ENCODE data around the gene P2RX5. TPM values are rescaled to one million over a fixed set of nuclear protein-coding genes. Genes with fewer than 3 reads are reported as not detected.

P2RX5 gene, protein sequence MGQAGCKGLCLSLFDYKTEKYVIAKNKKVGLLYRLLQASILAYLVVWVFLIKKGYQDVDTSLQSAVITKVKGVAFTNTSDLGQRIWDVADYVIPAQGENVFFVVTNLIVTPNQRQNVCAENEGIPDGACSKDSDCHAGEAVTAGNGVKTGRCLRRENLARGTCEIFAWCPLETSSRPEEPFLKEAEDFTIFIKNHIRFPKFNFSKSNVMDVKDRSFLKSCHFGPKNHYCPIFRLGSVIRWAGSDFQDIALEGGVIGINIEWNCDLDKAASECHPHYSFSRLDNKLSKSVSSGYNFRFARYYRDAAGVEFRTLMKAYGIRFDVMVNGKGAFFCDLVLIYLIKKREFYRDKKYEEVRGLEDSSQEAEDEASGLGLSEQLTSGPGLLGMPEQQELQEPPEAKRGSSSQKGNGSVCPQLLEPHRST
- not detected for total RNA-seq

DNA sequence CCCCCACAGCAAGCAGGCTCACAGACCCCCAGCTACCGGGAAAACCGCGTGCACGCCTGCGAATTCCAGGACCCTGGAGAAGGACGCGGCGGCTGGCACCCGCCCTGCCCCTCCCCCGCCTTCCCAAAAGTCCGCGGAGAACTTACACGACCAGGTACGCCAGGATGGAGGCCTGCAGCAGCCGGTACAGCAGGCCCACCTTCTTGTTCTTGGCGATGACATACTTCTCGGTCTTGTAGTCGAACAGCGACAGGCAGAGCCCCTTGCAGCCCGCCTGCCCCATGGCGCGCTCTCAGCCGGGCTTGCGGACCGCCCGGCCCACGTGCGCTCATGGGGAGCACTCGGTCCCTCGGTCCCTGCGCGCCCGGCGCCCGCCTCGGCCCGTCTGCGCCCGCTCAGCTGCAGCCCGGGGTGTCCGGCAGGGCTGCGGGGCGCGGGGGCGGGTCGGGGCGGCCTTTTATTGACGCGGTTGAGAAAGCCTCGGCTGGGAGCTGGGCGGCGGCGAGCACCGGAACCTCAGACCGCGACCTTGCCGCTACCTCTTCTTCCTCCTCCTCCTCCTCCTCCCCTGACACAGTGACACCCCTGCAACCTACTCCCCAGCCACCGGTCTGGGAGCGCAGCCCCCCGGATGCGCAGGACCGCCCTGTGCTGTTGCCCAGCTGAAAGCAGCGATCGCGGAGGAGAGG is at the start of gene P2RX5:
Gene P2RX5, minus strand, starts transcription at position 433 of the 689 bp plus-strand sequence. Its CDS starts 150 bp downstream, at position 283.
- TF ChIP-seq, protein P1, sequence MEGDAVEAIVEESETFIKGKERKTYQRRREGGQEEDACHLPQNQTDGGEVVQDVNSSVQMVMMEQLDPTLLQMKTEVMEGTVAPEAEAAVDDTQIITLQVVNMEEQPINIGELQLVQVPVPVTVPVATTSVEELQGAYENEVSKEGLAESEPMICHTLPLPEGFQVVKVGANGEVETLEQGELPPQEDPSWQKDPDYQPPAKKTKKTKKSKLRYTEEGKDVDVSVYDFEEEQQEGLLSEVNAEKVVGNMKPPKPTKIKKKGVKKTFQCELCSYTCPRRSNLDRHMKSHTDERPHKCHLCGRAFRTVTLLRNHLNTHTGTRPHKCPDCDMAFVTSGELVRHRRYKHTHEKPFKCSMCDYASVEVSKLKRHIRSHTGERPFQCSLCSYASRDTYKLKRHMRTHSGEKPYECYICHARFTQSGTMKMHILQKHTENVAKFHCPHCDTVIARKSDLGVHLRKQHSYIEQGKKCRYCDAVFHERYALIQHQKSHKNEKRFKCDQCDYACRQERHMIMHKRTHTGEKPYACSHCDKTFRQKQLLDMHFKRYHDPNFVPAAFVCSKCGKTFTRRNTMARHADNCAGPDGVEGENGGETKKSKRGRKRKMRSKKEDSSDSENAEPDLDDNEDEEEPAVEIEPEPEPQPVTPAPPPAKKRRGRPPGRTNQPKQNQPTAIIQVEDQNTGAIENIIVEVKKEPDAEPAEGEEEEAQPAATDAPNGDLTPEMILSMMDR (IDR thresholded peaks at IDR 0.05) = no peak
- Histone ChIP-seq H3K27me3 (peaks cover 8% of the 10 kb centered on the region), H3K4me3 (peak within 1 kb of the TSS; percentile 51 to 70), H3K36me3 (no peaks in the 10 kb centered on the region), H3K27ac (no peak within 1 kb of the TSS), H3K9me3 (no peaks in the 10 kb centered on the region), H3K4me1 (peaks cover 5% of the 10 kb centered on the region in 2 donors)
- DNase-seq (ENCODE audit: low spot score in 2 of 2) = no peak
- intact Hi-C loops (cut with DNase I) = no loop called here

DNA sequence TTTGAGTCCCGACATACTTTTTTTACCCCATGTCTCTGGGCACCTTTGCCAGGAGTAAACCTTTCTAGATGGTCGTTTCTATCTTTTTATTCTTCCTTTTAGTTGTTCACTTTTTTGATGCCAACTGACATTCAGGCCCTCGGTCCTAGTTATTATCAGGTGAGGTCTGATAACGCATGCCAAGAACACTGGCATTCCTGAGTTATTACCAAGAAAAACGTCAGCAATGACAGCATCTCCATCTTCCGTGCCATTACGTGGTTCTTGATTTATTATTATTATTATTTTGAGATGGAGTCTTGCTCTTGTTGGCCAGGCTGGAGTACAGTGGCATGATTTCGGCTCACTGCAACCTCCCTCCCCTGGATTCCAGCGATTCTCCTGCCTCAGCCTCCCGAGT is 49.1 kb upstream of the P2RX5 start:
- H3K9me3 ChIP-seq = no peaks in the 10 kb centered on the region
- no peaks in the 10 kb centered on the region for H3K36me3 ChIP-seq
- H3K4me1 ChIP-seq = no peaks in the 10 kb centered on the region
- H3K27me3 ChIP-seq = no peaks in the 10 kb centered on the region
- intact Hi-C loops (cut with DNase I) = no loop called here
- H3K4me3 ChIP-seq = no peak overlapping the region
- TF ChIP-seq, protein P1 (IDR thresholded peaks at IDR 0.05) = no peak
- H3K27ac ChIP-seq = no peak overlapping the region
- no peak for DNase-seq (ENCODE audit: low spot score in 2 of 2)

DNA sequence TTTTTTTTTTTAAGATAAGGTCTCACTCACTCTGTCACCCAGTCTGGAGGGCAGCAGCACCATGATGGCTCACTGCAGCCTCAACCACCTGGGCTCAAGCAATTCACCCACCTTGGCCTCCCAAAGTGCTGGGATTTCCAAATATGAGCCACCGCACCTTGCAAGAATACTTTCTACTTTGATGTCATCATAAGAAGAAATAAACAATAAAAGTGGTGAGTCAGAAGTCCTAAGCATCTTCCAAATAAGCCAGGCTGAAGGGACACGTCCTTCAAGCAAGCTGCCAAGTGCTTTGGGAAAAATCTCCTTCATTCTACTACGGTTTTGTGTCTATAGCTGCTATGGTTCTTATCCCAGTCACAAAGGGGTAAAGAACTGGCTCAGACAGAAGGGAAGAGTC is 48.1 kb upstream of the P2RX5 start:
- Histone ChIP-seq H3K36me3 (no peaks in the 10 kb centered on the region), H3K4me3 (no peak overlapping the region), H3K27me3 (no peaks in the 10 kb centered on the region), H3K27ac (no peak overlapping the region), H3K4me1 (no peaks in the 10 kb centered on the region), H3K9me3 (no peaks in the 10 kb centered on the region)
- DNase-seq (ENCODE audit: low spot score in 2 of 2) = no peak
- intact Hi-C loops (cut with DNase I) = no loop called here
- TF ChIP-seq, protein P1 (IDR thresholded peaks at IDR 0.05) = no peak

DNA sequence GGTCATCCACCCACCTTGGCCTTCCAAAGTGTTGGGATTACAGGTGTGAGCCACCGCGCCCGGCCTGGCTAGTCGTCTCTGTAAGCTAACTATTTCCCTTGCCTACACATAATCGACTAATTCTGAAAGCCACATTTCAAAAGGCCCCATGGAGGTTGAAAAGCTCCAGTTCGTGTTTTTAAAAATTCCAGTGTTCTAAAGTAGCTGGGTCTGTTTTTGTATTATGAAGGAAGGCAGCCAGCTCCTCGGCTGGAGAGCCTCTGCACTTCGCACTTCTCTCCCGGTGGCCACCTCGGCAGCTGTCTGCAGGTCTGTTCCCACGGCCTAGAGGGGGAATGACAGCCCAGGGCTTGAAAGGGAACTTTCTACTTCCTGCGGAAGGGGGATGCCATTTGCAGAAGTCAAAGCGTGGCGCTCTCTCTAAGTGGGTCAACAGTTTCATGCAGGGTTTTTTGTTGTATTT is 44.7 kb upstream of the P2RX5 start:
- intact Hi-C loops (cut with DNase I) = no loop called here

DNA sequence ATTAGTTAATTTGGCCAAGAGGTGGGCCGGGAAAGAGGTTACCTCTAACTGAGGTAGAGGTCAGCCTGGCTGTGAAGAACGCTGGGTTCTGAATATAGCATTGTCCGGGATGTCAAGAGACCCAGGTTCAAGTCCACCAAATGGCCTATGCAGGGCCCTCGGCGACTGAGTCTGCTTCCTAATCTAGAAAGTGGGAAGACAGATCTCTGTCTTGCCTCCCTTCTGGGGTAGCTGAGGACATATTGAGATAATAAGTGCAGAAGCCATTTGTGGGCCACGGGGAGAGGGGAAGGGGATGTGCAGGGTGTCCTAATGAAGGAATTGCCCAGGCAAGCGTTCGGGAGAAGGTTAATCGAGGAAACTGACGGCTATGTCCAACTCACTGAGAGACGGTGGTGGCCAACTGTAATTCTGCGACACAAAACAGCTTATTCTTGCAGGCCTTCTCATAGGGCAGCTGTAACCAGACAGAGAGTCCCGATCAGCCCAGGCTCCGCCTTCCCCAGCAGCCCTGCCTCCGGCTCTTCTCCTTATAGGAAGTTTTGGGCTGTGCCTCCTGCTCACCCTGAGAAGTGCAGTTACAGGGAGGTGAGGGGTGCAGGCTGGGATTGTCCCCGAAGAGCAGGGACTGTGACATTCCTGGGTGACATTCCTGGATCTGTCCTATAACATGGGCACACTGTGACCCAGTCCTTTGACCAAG is 43.6 kb upstream of the P2RX5 start:
- DNase-seq (ENCODE audit: low spot score in 2 of 2) = no peak
- no peaks in the 10 kb centered on the region for H3K27me3 ChIP-seq
- intact Hi-C loops (cut with DNase I) = loop anchor here (5.0 kb wide), 2 partner anchors 88 to 108 kb away; partner anchors contain the start of gene NCBP3
- H3K4me3 ChIP-seq = no peak overlapping the region
- TF ChIP-seq, protein P1 (IDR thresholded peaks at IDR 0.05) = no peak
- no peak overlapping the region for H3K27ac ChIP-seq
- H3K36me3 ChIP-seq = no peaks in the 10 kb centered on the region
- no peaks in the 10 kb centered on the region for H3K9me3 ChIP-seq
- no peaks in the 10 kb centered on the region for H3K4me1 ChIP-seq

More for the DNA sequence above, 44.7 kb upstream of the P2RX5 start:
- H3K4me1 ChIP-seq = no peaks in the 10 kb centered on the region
- no peaks in the 10 kb centered on the region for H3K27me3 ChIP-seq
- H3K36me3 ChIP-seq = no peaks in the 10 kb centered on the region
- no peak overlapping the region for H3K27ac ChIP-seq
- TF ChIP-seq, protein P1 (IDR thresholded peaks at IDR 0.05) = no peak
- H3K9me3 ChIP-seq = no peaks in the 10 kb centered on the region
- no peak for DNase-seq (ENCODE audit: low spot score in 2 of 2)
- no peak overlapping the region for H3K4me3 ChIP-seq
